Activated naive CD4-positive, alpha-beta T cell treated with Interleukin-2 at 50 U/mL for 16 hours (primary cell): ENCODE results near the gene ADAD1.
"Not testable (repeated sequence)": the region's sequence is repeated elsewhere in the genome, so short reads cannot be mapped to it uniquely, and the experiment has no call there.

Experiments
- DNase-seq: peaks from one replicate; pipeline ENCODE4 v3.0.0-alpha.2; 2020

Gene ADAD1

DNA sequence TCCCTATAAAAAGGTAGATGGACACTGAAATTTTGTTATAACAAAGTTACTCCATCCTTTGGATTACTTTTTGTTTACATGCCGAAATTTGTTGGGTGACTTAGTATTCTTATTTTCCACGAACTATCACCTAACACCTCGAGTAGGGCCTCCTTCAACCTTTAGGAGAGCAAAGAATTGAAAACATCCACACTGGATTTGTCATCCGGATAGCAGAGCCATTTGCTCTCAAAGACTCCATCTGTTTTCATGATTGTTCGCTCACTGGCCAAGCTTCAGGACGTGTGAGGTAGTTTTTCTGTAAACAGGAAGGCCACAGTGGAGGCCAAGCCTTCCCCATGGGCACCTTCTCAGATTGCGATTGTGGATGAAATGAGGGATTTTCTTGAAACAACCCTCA, at the start of gene ADAD1:
ADAD1 (plus strand) TSS at position 301 of the 400 bp plus-strand sequence. CDS start 1,059 bp downstream, outside the sequence.
- DNase-seq, result no peak

DNA sequence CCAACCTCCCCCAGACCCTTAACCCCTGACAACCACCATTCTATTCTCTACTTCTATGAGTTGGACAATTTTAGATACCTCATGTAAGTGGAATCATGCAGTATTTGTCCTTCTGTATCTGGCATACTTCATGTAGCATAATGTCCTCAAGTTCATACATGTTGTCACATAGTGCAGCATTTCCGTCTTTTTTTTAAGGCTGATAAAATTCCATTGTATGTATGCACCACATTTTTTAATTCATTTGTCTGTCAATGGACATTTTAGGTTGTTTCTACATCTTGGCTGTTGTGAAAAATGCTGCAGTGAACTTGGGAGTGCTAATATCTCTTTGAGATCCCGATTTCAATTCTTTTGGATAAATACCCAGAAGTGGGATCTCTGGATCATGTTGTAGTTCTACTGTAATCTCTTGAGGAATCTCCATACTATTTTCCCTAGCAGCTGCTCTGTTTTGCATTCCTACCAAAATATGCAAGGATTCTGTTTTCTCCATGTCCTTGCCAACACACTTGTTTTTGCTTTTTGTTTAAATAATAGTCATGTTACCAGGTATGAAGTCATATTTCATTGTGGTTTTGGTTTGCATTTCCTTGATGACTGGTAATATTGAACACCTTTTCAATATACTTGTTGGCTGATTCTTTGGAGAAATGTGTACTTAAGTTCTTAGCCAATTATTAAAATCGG, 48.8 kb upstream of the ADAD1 start:
- no peak for DNase-seq

DNA sequence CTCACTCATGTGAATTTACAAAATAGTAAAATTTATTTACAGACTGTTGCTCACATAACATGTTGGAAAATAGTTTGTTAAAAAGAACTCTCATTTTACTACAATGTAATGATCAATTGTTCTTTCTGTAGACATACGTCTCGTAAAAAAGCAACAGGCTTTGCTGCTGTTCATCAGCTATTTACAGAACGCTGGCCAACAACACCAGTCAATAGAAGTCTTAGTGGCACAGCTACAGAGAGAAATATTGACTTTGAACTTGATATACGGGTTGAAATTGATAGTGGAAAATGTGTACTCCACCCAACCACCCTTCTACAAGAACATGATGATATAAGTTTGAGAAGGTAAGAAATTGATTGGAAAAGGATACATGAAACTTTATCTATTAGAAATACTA, 47.6 kb upstream of the ADAD1 start:
- no peak for DNase-seq

DNA sequence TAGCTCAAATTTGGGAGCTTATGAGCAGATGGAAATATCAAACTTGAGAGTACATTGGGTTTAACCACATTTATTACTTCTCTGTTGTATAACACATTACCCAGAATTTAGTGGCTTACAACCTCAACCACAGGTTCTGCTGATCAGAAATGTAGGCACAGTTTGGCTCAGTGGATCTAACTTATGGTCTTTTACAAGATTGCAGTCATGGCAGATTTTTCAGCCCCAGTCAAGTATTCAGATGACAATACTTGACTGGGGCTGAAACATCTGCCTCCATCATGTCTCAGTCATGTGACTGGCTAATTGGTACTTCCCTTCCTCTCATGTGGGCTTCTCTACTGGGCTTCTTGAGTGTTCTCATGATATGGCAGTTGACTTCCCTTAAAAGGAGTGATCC, 44.0 kb upstream of the ADAD1 start:
- no peak for DNase-seq

DNA sequence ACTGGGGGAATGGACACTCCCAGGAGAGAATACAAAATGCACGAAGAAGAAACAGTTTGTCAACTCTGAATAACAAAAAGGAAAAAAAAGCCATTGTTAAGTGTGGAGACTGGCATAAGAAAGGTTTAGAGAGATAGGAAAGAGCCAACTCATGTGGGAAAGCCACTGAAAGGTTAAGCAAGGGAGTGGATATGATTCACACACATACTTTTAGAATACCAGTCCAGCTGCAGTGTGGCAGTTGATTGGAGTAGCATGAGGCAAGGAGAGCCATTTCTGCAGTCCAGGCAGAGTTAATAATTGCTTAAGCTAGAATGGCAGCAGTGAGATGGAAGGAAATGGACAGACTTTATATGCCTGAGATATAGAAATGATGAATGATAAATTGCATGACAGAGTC, 36.9 kb upstream of the ADAD1 start:
- no peak for DNase-seq

DNA sequence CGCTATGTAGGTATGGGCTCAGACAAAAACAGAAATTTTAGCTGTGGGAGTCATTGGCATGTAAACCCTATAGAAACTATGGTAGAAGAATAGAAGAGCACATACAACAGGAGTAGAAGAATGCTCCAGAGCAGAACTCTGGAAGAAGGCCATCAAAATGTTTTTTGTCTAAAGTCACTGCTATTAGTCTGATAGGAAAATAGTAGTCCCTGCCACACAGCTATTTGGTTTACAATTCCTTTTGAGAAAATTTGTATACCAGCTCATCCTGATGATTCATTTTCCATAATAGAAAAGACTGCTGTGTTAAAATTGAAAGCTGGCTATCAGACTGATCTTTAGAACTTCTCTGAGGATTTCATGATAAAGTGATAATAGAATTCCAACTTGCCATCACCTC, 32.8 kb upstream of the ADAD1 start:
- DNase-seq, result no peak

DNA sequence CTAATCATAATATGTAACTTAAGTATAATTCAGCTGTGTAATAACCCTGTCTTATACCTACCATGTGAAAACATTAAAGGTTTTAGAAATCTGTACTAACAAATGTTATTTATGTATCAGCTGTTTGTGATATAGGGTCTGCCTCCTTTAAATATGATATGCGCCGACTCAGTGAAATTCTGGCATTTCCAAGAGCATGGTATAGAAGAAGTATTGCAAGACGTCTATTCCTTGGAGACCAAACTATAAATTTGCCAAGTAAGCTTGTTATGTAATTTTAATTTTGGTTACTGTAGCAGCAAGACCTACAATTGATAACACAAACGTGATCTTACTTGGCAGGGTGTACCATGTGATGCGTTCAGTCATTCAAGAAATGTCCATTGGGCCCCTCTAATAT, 32.3 kb upstream of the ADAD1 start:
- no peak for DNase-seq

DNA sequence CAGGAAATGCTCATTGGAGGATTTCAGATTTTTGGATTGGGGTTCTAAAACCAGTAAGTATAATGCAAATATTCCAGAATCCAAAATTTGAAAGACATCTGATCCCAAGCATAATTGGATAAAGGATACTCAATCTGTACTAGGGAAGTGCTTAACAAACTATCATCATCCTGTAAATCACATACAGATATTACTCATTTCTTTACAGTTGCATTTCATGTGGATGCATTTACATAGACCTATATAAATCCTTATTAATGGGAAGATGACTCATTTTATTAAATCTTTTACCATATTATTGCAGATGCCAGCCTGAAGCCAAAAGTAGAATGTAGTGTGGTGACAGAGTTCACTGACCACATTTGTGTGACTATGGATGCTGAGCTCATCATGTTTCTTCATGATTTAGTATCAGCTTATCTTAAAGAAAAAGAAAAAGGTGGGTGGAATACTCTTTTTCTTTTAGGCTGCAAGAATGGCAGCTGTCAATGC, 22.4 kb upstream of the ADAD1 start:
- DNase-seq, result no peak

DNA sequence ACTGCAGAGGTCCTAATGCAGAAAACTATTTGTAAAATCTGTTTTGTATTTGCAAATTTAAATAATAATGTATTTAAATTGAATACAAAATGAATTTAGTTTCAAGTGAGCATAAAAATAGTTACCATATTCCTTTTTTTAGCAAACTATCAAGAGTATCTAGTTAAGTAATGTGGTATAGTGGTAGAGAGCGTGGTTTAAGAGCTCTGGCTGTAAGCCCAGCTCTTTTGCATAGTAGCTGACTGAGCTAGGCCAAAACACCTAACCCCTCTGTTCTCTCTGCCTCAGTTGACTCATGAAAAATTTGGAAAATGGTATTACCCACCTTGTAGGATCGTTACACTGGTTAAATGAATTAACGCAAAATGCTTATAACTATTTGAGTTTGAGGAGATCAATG, 18.1 kb upstream of the ADAD1 start:
- DNase-seq, result no peak

DNA sequence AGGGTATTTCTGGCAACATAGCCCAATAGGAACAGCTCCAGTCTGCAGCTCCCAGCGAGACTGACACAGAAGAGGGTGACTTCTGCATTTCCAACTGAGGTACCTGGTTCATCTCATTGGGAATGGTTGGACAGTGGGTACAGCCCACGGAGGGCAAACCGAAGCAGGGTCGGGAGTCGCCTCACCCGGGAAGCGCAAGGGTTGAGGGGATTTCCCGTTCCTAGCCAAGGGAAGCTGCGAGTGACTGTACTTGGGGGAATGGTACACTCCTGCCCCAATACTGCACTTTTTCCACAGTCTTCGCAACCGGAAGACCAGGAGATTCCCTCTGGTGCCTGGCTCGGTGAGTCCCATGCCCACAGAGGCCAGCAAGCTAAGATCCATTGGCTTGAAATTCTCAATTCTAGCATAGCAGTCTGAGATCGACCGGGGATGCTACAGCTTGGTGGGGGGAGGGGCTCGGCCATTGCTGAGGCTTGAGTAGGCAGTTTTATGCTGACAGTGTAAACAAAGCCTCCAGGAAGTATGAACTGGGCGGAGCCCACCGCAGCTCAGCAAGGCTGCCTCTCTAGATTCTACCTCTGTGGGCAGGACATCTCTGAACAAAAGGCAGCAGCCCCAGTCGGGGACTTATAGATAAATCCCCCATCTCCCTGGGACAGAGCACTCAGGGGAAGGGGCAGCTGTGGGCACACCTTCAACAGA, 14.0 kb upstream of the ADAD1 start:
- DNase-seq, result peak; percentile 8

DNA sequence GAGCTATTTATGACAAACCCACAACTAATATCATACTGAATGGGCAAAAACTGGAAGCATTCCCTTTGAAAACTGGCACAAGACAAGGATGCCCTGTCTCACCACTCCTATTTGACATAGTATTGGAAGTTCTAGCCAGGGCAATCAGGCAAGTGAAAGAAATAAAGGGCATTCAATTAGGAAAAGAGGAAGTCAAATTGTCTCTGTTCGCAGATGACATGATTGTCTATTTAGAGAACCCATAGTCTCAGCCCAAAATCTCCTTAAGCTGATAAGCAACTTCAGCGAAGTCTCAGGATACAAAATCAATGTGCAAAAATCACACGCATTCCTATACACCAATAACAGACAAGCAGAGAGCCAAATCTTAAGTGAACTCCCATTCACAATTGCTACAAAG, 10.0 kb upstream of the ADAD1 start:
- not testable (repeated sequence) for DNase-seq

DNA sequence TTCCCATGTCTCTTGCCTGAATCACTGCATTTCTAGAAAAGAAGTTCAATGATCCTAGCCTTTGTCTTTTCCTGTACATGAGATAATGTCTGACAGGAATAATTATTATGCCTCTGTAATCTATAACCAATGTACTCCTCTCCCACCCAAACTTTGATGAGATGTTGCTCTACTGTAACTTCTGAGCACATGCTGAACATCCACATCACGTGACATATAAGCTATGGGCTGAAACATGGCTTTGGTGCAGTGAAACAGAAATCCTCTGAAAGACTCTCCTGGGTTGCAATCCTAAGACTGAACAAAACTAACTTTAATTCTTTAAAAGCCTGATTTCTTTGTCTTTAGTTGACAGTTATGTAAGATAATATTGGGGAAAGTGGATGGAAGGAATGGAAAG, 1.5 kb upstream of the ADAD1 start:
- no peak for DNase-seq

DNA sequence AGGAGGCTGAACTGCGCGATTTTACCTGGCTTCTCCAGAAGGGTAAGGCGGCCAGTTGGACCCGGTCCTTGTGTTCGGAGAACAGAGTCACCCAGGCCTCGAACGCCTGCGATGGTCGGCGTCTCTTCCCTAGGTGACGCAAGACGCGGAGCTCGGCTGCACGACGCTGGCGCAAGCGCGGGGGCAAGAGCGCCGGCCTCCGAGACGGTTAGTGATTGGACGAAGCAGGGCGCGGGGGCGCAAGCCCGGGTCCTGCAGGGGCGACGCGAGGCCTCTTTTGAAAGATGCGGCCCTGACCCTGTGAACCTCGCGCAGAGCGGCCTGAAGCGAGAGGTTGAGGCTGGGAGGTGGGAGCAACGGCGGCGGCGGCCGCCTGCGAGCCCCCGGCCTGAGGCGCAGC, 428 bp downstream of the ADAD1 start:
- DNase-seq, result no peak

DNA sequence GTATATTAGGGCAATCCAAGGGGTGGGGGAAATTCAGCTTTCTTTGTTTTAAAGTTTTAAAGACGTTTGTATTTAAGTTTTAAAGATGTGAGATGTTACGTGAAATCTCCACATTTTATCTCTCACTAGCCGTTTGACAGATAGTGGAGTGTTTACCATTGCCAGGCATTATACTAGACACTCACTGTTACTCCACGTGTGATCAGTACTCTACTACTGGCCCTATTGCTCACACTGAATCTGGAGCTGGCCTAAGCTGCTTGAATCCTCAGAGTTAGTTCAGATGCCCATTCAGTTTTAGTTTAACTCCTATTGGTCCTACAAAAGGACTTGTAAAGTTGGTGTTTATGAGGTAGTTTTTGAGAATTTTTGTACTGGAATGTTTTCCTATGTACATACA, 4.5 kb downstream of the ADAD1 start:
- no peak for DNase-seq

DNA sequence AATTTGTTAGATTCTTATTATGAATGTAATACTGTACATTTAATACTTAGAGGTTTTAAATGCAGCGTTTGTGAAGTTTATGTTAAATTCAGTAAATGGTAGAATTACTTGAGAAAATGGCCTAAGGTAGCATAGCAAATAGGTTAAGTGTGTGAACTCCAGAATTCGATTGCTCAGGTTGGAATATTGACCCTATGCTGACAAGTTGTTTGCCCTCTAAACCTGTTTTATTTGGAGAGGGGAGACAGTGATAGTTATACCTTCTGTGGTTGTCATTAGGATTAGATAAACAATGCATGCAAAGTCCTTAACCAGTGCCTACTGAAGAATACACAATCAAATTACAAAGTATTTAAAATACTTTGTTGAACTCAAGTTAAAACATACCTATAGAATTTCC, 5.4 kb downstream of the ADAD1 start:
- no peak for DNase-seq

DNA sequence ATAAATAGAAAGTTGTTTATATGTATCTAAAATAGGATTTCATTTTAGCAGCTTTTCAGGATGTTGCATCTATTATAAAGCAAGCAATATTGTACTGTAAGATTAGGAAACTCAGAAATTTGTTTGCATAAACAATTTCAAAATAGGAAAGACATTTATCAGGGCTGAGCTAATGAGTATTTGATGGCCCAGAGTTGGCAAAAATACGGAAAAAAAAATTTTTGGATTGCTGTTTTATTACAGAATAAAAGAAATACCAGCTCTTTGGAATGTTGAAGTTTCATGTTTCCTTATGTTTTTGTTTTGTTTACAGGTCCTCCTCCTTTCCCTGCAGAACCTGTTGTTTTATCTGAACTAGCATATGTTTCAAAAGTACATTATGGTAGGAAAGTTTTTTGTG, 14.5 kb downstream of the ADAD1 start:
- no peak for DNase-seq

DNA sequence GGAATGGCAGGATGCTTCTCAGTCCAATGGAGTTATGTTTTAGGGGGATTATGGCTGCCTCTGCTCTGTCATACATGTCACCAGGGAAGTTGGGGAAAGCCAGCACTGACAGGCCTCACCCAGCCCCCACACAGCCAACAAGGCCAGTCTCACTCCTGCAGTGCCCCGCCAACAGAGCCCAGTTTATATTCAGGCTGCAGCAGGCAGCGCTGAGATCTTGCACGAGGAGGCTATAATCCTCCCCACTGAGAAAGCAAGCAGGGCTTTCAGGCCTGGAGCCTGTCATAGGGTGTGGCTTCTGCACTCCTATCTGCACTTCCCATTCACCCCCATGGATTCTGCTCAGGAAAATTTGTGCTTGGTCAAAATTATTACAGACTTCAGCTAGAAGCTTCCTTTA, 25.1 kb downstream of the ADAD1 start:
- no peak for DNase-seq

DNA sequence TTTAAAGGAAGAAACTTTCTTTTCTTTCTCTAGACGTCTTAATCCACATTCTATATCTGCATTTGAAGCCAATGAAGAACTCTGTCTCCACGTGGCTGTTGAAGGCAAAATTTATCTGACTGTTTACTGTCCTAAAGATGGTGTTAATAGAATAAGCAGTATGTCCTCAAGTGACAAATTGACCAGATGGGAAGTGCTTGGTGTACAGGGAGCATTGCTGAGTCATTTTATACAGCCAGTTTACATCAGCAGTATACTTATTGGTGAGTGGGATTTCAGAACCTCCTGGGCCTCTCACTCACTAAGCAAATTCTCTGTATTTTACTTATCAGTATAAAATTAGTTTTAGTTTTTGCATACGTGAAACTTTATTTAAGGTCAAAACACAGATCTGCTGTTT, 33.7 kb downstream of the ADAD1 start:
- no peak for DNase-seq

DNA sequence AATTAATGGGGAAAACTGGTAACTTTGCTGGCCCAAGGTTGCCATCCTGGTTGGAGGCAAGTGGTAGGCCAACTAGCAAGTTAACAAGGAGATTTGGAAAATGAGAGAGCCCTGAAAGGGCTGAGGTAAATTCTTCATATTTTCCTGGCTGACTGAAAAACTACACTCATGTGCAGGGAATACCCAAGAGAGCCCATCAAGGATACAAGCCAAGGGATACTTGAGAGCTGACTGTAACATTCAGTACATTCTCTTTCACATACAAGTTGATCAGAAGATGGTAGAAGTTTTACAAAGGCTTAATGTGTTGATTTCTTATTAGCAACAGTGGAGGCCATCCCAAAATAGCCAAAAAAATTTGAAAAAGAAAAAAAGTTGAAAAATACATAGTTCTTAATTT, 44.4 kb downstream of the ADAD1 start:
- DNase-seq, result no peak

DNA sequence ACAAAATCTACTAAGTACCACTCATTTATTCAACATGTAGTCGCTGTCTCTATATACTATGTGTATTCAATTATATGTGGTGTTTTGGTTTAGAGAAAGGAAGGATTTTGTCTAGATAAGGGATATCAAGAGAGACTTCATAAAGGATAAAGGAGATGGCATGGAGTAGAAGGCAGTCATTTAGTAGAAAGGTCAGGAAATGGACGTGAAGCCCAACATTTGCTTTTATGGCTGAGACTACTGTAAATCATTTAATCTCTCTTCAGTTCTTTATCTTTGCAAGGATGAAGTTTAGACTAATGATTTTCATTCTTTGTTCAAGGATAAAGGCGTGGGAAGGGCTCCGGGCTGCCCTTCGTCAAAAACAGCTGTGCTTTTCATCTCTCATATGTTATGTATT, 52.5 kb downstream of the ADAD1 start:
- DNase-seq, result no peak

DNA sequence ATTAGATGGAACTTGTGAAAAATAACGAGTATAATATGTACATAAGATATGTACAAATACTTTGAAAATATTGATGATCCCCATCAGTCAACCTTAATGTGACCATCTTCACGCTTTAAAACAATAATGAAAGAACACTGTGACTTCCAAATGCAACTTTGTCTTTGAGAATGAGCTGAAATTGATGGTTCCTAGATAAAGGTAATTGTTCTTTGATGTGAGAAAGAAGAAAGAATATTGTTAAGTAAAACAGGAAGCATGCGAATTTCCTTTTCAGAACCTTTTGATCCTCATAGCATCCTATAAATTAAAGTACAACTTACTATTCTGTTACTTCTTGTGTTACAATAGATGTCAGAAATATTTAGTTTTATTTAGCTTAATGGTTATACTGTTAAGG, 55.5 kb downstream of the ADAD1 start:
- DNase-seq, result no peak

DNA sequence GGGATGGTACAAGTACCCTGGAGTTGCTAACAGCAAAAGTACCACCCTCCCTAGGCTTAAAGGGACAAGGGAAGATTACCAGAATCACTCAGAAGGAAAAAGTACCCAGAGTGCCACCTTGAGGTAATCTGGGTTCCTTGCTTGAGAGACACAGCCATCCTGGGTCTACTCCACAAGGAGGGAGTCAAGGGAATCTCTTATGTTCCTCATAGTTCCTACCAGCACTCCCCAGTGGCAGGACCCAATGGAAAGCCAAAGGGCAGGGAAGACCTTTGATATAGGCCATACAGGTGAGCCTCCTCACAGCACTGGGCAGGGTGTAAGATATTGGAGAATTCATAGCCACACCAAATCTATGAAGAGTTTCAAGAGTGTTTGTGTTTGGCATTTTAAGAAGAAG, 72.0 kb downstream of the ADAD1 start:
- peak; percentile 27 for DNase-seq

DNA sequence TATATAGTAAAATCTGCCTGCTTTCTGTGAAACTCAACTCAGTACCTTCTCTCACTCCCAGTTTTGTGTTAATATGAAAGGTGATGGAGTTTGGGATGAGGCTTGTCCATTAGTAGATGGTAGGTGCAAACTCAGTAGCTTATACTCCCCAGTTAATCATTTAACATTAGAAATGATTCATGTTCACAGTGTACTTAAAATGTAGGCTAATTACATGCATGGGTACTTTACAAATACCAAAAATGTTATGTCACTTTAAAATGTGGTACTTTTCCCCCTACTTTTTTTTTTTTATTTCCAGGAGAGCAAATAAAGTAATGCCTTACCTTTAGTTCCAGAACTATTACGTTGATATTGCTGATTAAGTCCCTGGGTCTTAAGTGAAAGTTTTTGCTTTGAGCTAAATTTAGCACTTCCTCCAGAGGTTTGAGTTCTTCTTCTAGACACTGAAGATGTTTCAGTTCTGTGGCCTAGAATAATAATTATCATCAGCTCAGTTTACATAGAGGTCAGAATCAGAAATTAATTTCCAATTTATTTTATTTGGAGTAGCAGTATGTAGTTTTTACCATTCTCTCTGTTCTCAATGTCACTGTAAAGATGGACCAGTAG, 74.7 kb downstream of the ADAD1 start:
- no peak for DNase-seq
